GM23338 (cell line): ENCODE data around the gene HS3ST6. TPM values are rescaled to one million over a fixed set of nuclear protein-coding genes. Genes with fewer than 3 reads are reported as not detected.

Experiments
- ATAC-seq: fragments of 200-7000 bp; cut with Tn5 transposase; 3 replicates; pipeline ENCODE4 v1.9.1; 2020
- DNase-seq: peaks from one replicate; pipeline ENCODE4 v3.0.0-alpha.2; 2015; ENCODE audit warnings: low spot score
- H2AFZ ChIP-seq: fragments of 200-600 bp; sonication (generic); 2 replicates; pipeline ENCODE4 v1.8.0; 2016; ENCODE audit warnings: antibody characterized with exemption, mild to moderate bottlenecking, moderate library complexity
- H3F3A ChIP-seq: fragments of 200-600 bp; sonication (generic); replicated peaks from 2 replicates; pipeline ENCODE4 v1.8.0; 2017; ENCODE audit warnings: antibody characterized with exemption, mixed run types, low read depth
- H3K27ac ChIP-seq: fragments of 200-600 bp; sonication (generic); 2 replicates; pipeline ENCODE4 v1.6.1; 2016; ENCODE audit warnings: low read depth
- H3K27me3 ChIP-seq: fragments of 200-600 bp; sonication (generic); 2 replicates; pipeline ENCODE4 v1.8.0; 2016; ENCODE audit warnings: mild to moderate bottlenecking, mixed run types, moderate library complexity; ENCODE audit not compliant: insufficient read depth
- H3K36me3 ChIP-seq: fragments of 200-600 bp; sonication (generic); 2 replicates; pipeline ENCODE4 v1.8.0; 2016; ENCODE audit warnings: mild to moderate bottlenecking; ENCODE audit not compliant: insufficient read depth
- H3K4me1 ChIP-seq: fragments of 200-600 bp; sonication (generic); 2 replicates; pipeline ENCODE4 v1.8.0; 2016; ENCODE audit warnings: mild to moderate bottlenecking, moderate library complexity; ENCODE audit not compliant: insufficient read depth
- H3K4me2 ChIP-seq: fragments of 200-600 bp; sonication (generic); 2 replicates; pipeline ENCODE4 v1.7.1; 2017; ENCODE audit warnings: mixed run types
- H3K4me3 ChIP-seq: fragments of 200-600 bp; sonication (generic); 2 replicates; pipeline ENCODE4 v1.6.1; 2016; ENCODE audit warnings: mixed run types
- H3K79me2 ChIP-seq: fragments of 200-600 bp; sonication (generic); replicated peaks from 2 replicates; pipeline ENCODE4 v1.8.0; 2017; ENCODE audit warnings: mild to moderate bottlenecking; ENCODE audit not compliant: insufficient read depth
- H3K9me2 ChIP-seq: fragments of 200-600 bp; sonication (generic); 2 replicates; pipeline ENCODE4 v1.8.0; 2017; ENCODE audit not compliant: insufficient read depth
- H4K20me1 ChIP-seq: fragments of 200-600 bp; sonication (generic); replicated peaks from 2 replicates; pipeline ENCODE4 v1.8.0; 2017; ENCODE audit warnings: mild to moderate bottlenecking; ENCODE audit not compliant: insufficient read depth
- H3K27ac Mint-ChIP-seq: 2 replicates; pipeline ENCODE4 v1.8.0; 2020; ENCODE audit warnings: inconsistent platforms, mild to moderate bottlenecking, moderate library complexity, mixed read lengths
- H3K27me3 Mint-ChIP-seq: 3 replicates; pipeline ENCODE4 v1.8.0; 2022; ENCODE audit warnings: low read depth, mild to moderate bottlenecking, moderate library complexity, mixed read lengths, inconsistent platforms; ENCODE audit not compliant: insufficient read depth, poor library complexity
- H3K36me3 Mint-ChIP-seq: 3 replicates; pipeline ENCODE4 v1.8.0; 2021; ENCODE audit warnings: low read depth, mild to moderate bottlenecking, inconsistent platforms, moderate library complexity, mixed read lengths
- H3K4me1 Mint-ChIP-seq: 3 replicates; pipeline ENCODE4 v1.8.0; 2020; ENCODE audit warnings: mild to moderate bottlenecking, inconsistent platforms, mixed read lengths
- H3K4me3 Mint-ChIP-seq: 3 replicates; pipeline ENCODE4 v1.8.0; 2021; ENCODE audit warnings: moderate library complexity, mild to moderate bottlenecking, inconsistent platforms, mixed read lengths
- H3K9me3 Mint-ChIP-seq: 3 replicates; pipeline ENCODE4 v1.8.0; 2020; ENCODE audit warnings: moderate library complexity, mild to moderate bottlenecking, inconsistent platforms, mixed read lengths
- CREB1 ChIP-seq: fragments of 250-450 bp; sonication (Bioruptor Pico); IDR thresholded peaks from 2 replicates; pipeline ENCODE4 v1.5.0; 2020; ENCODE audit warnings: low read depth, mild to moderate bottlenecking, moderate library complexity
- ETS1 ChIP-seq: IDR thresholded peaks from 2 replicates; pipeline ENCODE4 v1.6.1; 2016; ENCODE audit warnings: antibody characterized with exemption
- EZH2 ChIP-seq: fragments of 200-600 bp; sonication (generic); IDR thresholded peaks from one replicate; pipeline ENCODE4 v1.8.0; 2017; ENCODE audit warnings: antibody characterized with exemption, mild to moderate bottlenecking, low read depth; ENCODE audit not compliant: unreplicated experiment
- JUNB ChIP-seq: IDR thresholded peaks from one replicate; pipeline ENCODE4 v1.6.1; 2016; ENCODE audit warnings: antibody characterized with exemption; ENCODE audit not compliant: unreplicated experiment
- STAT1 ChIP-seq: IDR thresholded peaks from one replicate; pipeline ENCODE4 v1.6.1; 2016; ENCODE audit warnings: antibody characterized with exemption; ENCODE audit not compliant: unreplicated experiment
- ZNF114 ChIP-seq: fragments of 250-450 bp; sonication (Bioruptor Pico); IDR thresholded peaks from 2 replicates; pipeline ENCODE4 v1.5.0; 2020; ENCODE audit warnings: mild to moderate bottlenecking, moderate library complexity
- ZNF331 ChIP-seq: fragments of 250-450 bp; sonication (Bioruptor Pico); IDR thresholded peaks from 2 replicates; pipeline ENCODE4 v1.5.0; 2020; ENCODE audit warnings: low read depth, mild to moderate bottlenecking, moderate library complexity
- ZNF462 ChIP-seq: fragments of 250-450 bp; sonication (Bioruptor Pico); IDR thresholded peaks from 2 replicates; pipeline ENCODE4 v1.5.0; 2020; ENCODE audit warnings: mild to moderate bottlenecking, moderate library complexity
- polyA plus RNA-seq: library from polyadenylated mRNA; unstranded; fragments of >200 nt; fragmentation: Nextera tagmentation; extraction: Ambion mirVana; gene quantifications from 2 replicates; pipeline ENCODE4 v1.2.1, GENCODE V29; 2016
- total RNA-seq: library from RNA; depleted of rRNA; stranded (reverse); fragments of >200 nt; shearing (Covaris generic); gene quantifications from 2 replicates; pipeline ENCODE4 v1.2.3, GENCODE V29; 2014

Gene HS3ST6
- total and polyA plus RNA-seq, 2 experiments from 2014 or later: 0.21 TPM; not detected in 1

GRCh38 chr16:1902547-1903219, 15.5 kb downstream of the HS3ST6 start:
- no peaks in the 10 kb centered on the region for H3K36me3 Mint-ChIP-seq
- H3K27ac ChIP-seq: no peak overlapping the region
- H3K79me2 ChIP-seq: no peaks in the 10 kb centered on the region
- no peak for ATAC-seq
- no peak overlapping the region for H3K27ac Mint-ChIP-seq
- no peaks in the 10 kb centered on the region for H3K9me2 ChIP-seq
- H4K20me1 ChIP-seq: no peaks in the 10 kb centered on the region
- no peaks in the 10 kb centered on the region for H3F3A ChIP-seq
- no peak overlapping the region for H3K4me3 Mint-ChIP-seq
- H3K36me3 ChIP-seq: no peaks in the 10 kb centered on the region
- DNase-seq: no peak
- H3K4me1 ChIP-seq: no peaks in the 10 kb centered on the region
- 0 out of 3 replicates have a peak, but pooled peaks cover 6% of the 10 kb centered on the region for H3K4me1 Mint-ChIP-seq
- no peak overlapping the region for H3K4me2 ChIP-seq
- H2AFZ ChIP-seq: no peak overlapping the region
- H3K9me3 Mint-ChIP-seq: no peaks in the 10 kb centered on the region
- no peak for TF ChIP-seq JUNB
- no peak for TF ChIP-seq ZNF331 (CRISPR knock-in tag)
- TF ChIP-seq EZH2: no peak
- no peak for TF ChIP-seq ETS1
- no peak for TF ChIP-seq STAT1
- no peak for TF ChIP-seq CREB1 (CRISPR knock-in tag)
- TF ChIP-seq ZNF114 (CRISPR knock-in tag): no peak
- TF ChIP-seq ZNF462: no peak
- no peak overlapping the region for H3K4me3 ChIP-seq
- H3K27me3 Mint-ChIP-seq: peaks cover 12% of the 10 kb centered on the region
- H3K27me3 ChIP-seq: no peaks in the 10 kb centered on the region
